Psoas muscle (tissue), 8 donors: Measurements from ENCODE around the gene SFN. TPM values are rescaled to one million over a fixed set of nuclear protein-coding genes. Genes with fewer than 3 reads are reported as not detected.
A peak's percentile ranks its signal among the peaks of the same experiment; 100 is the strongest.

ENCODE experiments used
- ATAC-seq, 4 donors: fragments of 200-7000 bp; cut with Tn5 transposase; one replicate each; pipeline ENCODE4 v1.9.1; 2020; ENCODE audit warnings: moderate library complexity in 3 of 4, mild to moderate bottlenecking in 2 of 4
- DNase-seq, 2 donors: peaks; one replicate each; pipeline ENCODE4 v3.0.0-alpha.2; 2020
- H3K27ac ChIP-seq: fragments of 200-600 bp; one replicate; pipeline ENCODE4 v1.8.0; 2022
- H3K27me3 ChIP-seq, 3 donors: fragments of 200-600 bp in 1 of 3; one replicate each; pipeline versions ENCODE4 v1.6.1 to v1.8.0; 2013 to 2022; ENCODE audit warnings: low read length in 2 of 3, mild to moderate bottlenecking in 2 of 3, moderate library complexity in 1 of 3; ENCODE audit not compliant: insufficient read depth in 3 of 3
- H3K36me3 ChIP-seq, 2 donors: fragments of 200-600 bp in 1 of 2; one replicate each; pipeline versions ENCODE4 v1.6.1 to v1.8.0; 2013 to 2022; ENCODE audit warnings: low read depth in 1 of 2, mild to moderate bottlenecking in 1 of 2, moderate library complexity in 1 of 2; ENCODE audit not compliant: insufficient read depth in 1 of 2
- H3K4me1 ChIP-seq: fragments of 200-600 bp; one replicate; pipeline ENCODE4 v1.8.0; 2022
- H3K4me3 ChIP-seq: fragments of 200-600 bp; one replicate; pipeline ENCODE4 v1.8.0; 2022; ENCODE audit warnings: mild to moderate bottlenecking
- H3K9me3 ChIP-seq: fragments of 200-600 bp; one replicate; pipeline ENCODE4 v1.8.0; 2022
- CTCF ChIP-seq: fragments of 200-600 bp; IDR thresholded peaks from one replicate; pipeline ENCODE4 v1.8.0; 2022; ENCODE audit warnings: antibody characterized with exemption
- WGBS, 3 donors: extraction: QIAGEN DNeasy Blood & Tissue Kit; methylation state at CpG; one replicate each; pipeline versions ENCODE4 v1.1.6 to v1.1.7; 2013; 5-methylcytosine and 5-hydroxymethylcytosine counted together
- intact Hi-C, 2 donors: fragments of 100-400 bp; cut with DNase I; formaldehyde crosslinking; loops; one replicate each; pipeline versions ENCODE4 v1.11.0 to v1.14.2; 2022
- polyA plus RNA-seq, 3 donors: library from polyadenylated mRNA; stranded (reverse); fragments of 200-250 nt; gene quantifications; one replicate each; pipeline ENCODE4 v1.2.3, GENCODE V29; 2013
- total RNA-seq, 4 donors: library from RNA; stranded (reverse); fragmentation: NEBNext Ultra II Directional in 2 of 4; extraction: Animal tissue kit (Norgen Biotek cat#: 25700) in 2 of 4; gene quantifications; one replicate each; pipeline versions ENCODE4 v1.2.1 to v1.2.4, GENCODE V29; 2021 to 2023
- donor health status: healthy with polysubstance abuse.
- donor health status: DM: no; HTN: no; CAD: no; lungs with moderate emphysema.
- donor health status: Bipolar disorder and iron deficiency.
- donor health status: healthy.
- donor health status: DM: yes; HTN: yes; CAD: no.
- donor health status: DM: no; HTN: no; CAD: no.
- donor health status: DM: no; HTN: no; CAD: no.
- donor health status: DM: yes; HTN: yes; CAD: no.

Gene SFN
- total and polyA plus RNA-seq, 7 donors: 0.05 to 26.7 (median 0.35) TPM

- H3K9me3 ChIP-seq: no peaks in the 10 kb centered on the region
- H3K36me3 ChIP-seq: peaks cover 20 to 80% of the 10 kb centered on the region in 2 donors
- intact Hi-C loops: no loop called here
- peaks cover 14% of the 10 kb centered on the region for H3K4me1 ChIP-seq
- WGBS, 3 donors: 71 to 100% (median 95%) methylated on average over 1 of the region's 1 CpG
- H3K27ac ChIP-seq: no peak overlapping the region
- peak; percentile 19 for TF ChIP-seq CTCF
- no peaks in the 10 kb centered on the region for H3K27me3 ChIP-seq
- DNase-seq: no peak
- H3K4me3 ChIP-seq: no peak overlapping the region
- no peak for ATAC-seq
These were observed 24.2 kb downstream of the SFN start for GRCh38 chr1:26887125-26887524.

- H3K4me3 ChIP-seq: no peak overlapping the region
- no peak for TF ChIP-seq CTCF
- ATAC-seq (no peak), DNase-seq (no peak)
- H3K4me1 ChIP-seq: peaks cover 14% of the 10 kb centered on the region
- no peaks in the 10 kb centered on the region for H3K27me3 ChIP-seq
- H3K36me3 ChIP-seq: peaks cover 17 to 80% of the 10 kb centered on the region in 2 donors
- H3K9me3 ChIP-seq: no peaks in the 10 kb centered on the region
- intact Hi-C loops: no loop called here
- no peak overlapping the region for H3K27ac ChIP-seq
- WGBS, 3 donors: 86 to 95% (median 90%) methylated on average over 1 of the region's 1 CpG
These were observed 25.3 kb downstream of the SFN start for GRCh38 chr1:26888231-26888630.

- 1 to 2% (median 2%) methylated on average over 85 to 89 of the region's 89 CpGs for WGBS, 3 donors
- Histone ChIP-seq H3K4me1 (peaks cover 14% of the 10 kb centered on the region), H3K36me3 (peaks cover 13 to 80% of the 10 kb centered on the region in 2 donors), H3K27me3 (no peaks in the 10 kb centered on the region), H3K4me3 (peak within 1 kb of the TSS; percentile 96), H3K27ac (peak within 1 kb of the TSS; percentile 94), H3K9me3 (no peaks in the 10 kb centered on the region)
- no peak for TF ChIP-seq CTCF
- ATAC-seq (peak; percentile 91 to 96 (median 94)), DNase-seq (peak; percentile 78 to 88)
- intact Hi-C loops: loop anchor here in 1 of 2 donors (5.0 kb wide), 1 partner anchor 38 kb away; no protein-coding TSS in a partner anchor
These were observed 26.9 kb downstream of the SFN start, which contains the start of gene GPN2 for GRCh38 chr1:26889551-26890466. Gene GPN2 (minus strand): TSS chr1:26890283. CDS start chr1:26890096, 187 bp downstream.

GRCh38 chr1:26890467-26890796 is 27.5 kb downstream of the SFN start:
- Histone ChIP-seq H3K4me1 (peaks cover 14% of the 10 kb centered on the region), H3K36me3 (peaks cover 8 to 80% of the 10 kb centered on the region in 2 donors), H3K9me3 (no peaks in the 10 kb centered on the region), H3K27me3 (no peaks in the 10 kb centered on the region), H3K4me3 (peak overlapping the region; percentile 96), H3K27ac (peak overlapping the region; percentile 94)
- ATAC-seq (peak; percentile 27 to 70 (median 47)), DNase-seq (no peak)
- intact Hi-C loops: loop anchor here in 1 of 2 donors (5.0 kb wide), 1 partner anchor 38 kb away; no protein-coding TSS in a partner anchor
- no peak for TF ChIP-seq CTCF
- WGBS, 3 donors: 1 to 3% (median 2%) methylated on average over 12 of the region's 12 CpGs
